GM21528 (cell line): ENCODE measurements around the gene CSNK1D.

Source experiments
- ATAC-seq: cut with Tn5 transposase; IDR thresholded peaks from one replicate; pipeline ENCODE4 v1.9.1; 2021; ENCODE audit warnings: mild to moderate bottlenecking, moderate library complexity; ENCODE audit not compliant: unreplicated experiment, low FRiP score

CSNK1D gene

GRCh38 chr17:82296511-82297279 lies 23.2 kb upstream of the CSNK1D start:
- ATAC-seq, result no peak

- ATAC-seq, result no peak
These were observed 21.9 kb upstream of the CSNK1D start for GRCh38 chr17:82295472-82295814.

- ATAC-seq, result no peak
These were observed 20.7 kb upstream of the CSNK1D start for GRCh38 chr17:82294064-82294773.

GRCh38 chr17:82292251-82293154 lies 19.0 kb upstream of the CSNK1D start:
- peak; percentile 82 for ATAC-seq

GRCh38 chr17:82291582-82292250 lies 18.2 kb upstream of the CSNK1D start:
- no peak for ATAC-seq

- no peak for ATAC-seq
These were observed 14.6 kb upstream of the CSNK1D start for GRCh38 chr17:82287868-82288801.

GRCh38 chr17:82287013-82287867 lies 13.7 kb upstream of the CSNK1D start:
- no peak for ATAC-seq

- no peak for ATAC-seq
These were observed 11.6 kb upstream of the CSNK1D start for GRCh38 chr17:82285141-82285540.

GRCh38 chr17:82283208-82283749 lies 9.8 kb upstream of the CSNK1D start:
- ATAC-seq, result no peak

GRCh38 chr17:82282239-82283207 lies 9.0 kb upstream of the CSNK1D start:
- ATAC-seq, result no peak

- ATAC-seq, result no peak
These were observed 8.2 kb upstream of the CSNK1D start for GRCh38 chr17:82281502-82282238.

- no peak for ATAC-seq
These were observed 7.6 kb upstream of the CSNK1D start for GRCh38 chr17:82281076-82281475.

GRCh38 chr17:82280537-82280936 lies 7.0 kb upstream of the CSNK1D start:
- ATAC-seq, result no peak

- ATAC-seq, result no peak
These were observed 5.4 kb upstream of the CSNK1D start for GRCh38 chr17:82278786-82279391.

GRCh38 chr17:82278308-82278707 lies 4.8 kb upstream of the CSNK1D start:
- ATAC-seq, result no peak

GRCh38 chr17:82277851-82278250 lies 4.4 kb upstream of the CSNK1D start:
- ATAC-seq, result no peak
